Glutamatergic neuron (in vitro differentiated cells): ENCODE results near the gene UQCR11. TPM values are rescaled to one million over a fixed set of nuclear protein-coding genes. Genes with fewer than 3 reads are reported as not detected.

Source experiments
- DNase-seq: peaks from one replicate; pipeline ENCODE4 v3.0.0; 2022
- H3K27ac Mint-ChIP-seq: one replicate; pipeline ENCODE4 v1.8.0; 2020; ENCODE audit warnings: mild to moderate bottlenecking, mixed read lengths, inconsistent platforms; ENCODE audit not compliant: unreplicated experiment
- H3K27me3 Mint-ChIP-seq: one replicate; pipeline ENCODE4 v1.8.0; 2020; ENCODE audit warnings: mild to moderate bottlenecking, moderate library complexity, mixed read lengths, inconsistent platforms; ENCODE audit not compliant: unreplicated experiment
- H3K36me3 Mint-ChIP-seq: one replicate; pipeline ENCODE4 v1.8.0; 2020; ENCODE audit warnings: mild to moderate bottlenecking, mixed read lengths, inconsistent platforms; ENCODE audit not compliant: unreplicated experiment
- H3K4me1 Mint-ChIP-seq: one replicate; pipeline ENCODE4 v1.8.0; 2020; ENCODE audit warnings: mild to moderate bottlenecking, low read depth, mixed read lengths, inconsistent platforms; ENCODE audit not compliant: unreplicated experiment
- H3K4me3 Mint-ChIP-seq: one replicate; pipeline ENCODE4 v1.8.0; 2020; ENCODE audit warnings: mild to moderate bottlenecking, mixed read lengths, inconsistent platforms; ENCODE audit not compliant: unreplicated experiment
- H3K9me3 Mint-ChIP-seq: one replicate; pipeline ENCODE4 v1.8.0; 2020; ENCODE audit warnings: mild to moderate bottlenecking, moderate library complexity, mixed read lengths, inconsistent platforms; ENCODE audit not compliant: unreplicated experiment
- CTCF ChIP-seq: fragments of 200-600 bp; sonication (generic); IDR thresholded peaks from one replicate; pipeline ENCODE4 v1.5.0; 2021; ENCODE audit not compliant: partially characterized antibody, unreplicated experiment
- total RNA-seq: library from RNA; stranded (reverse); fragmentation: NEBNext Ultra II Directional; extraction: Animal tissue kit (Norgen Biotek cat#: 25700); gene quantifications from one replicate; pipeline ENCODE4 v1.2.1, GENCODE V29; 2021; ENCODE audit not compliant: unreplicated experiment

Gene UQCR11
- total RNA-seq, 1 donor from 2014 or later: 204 TPM

GRCh38 chr19:1630811-1631210, 25.5 kb upstream of the UQCR11 start:
- no peak for DNase-seq
- Mint-ChIP-seq H3K4me3 (no peak overlapping the region), H3K4me1 (peaks cover 1% of the 10 kb centered on the region), H3K9me3 (peaks cover 6% of the 10 kb centered on the region), H3K36me3 (no peaks in the 10 kb centered on the region), H3K27me3 (peaks cover 8% of the 10 kb centered on the region), H3K27ac (no peak overlapping the region)
- TF ChIP-seq CTCF: no peak

- Mint-ChIP-seq H3K27me3 (peaks cover 5% of the 10 kb centered on the region), H3K4me3 (no peak overlapping the region), H3K4me1 (peaks cover 1% of the 10 kb centered on the region), H3K27ac (no peak overlapping the region), H3K9me3 (peaks cover 4% of the 10 kb centered on the region), H3K36me3 (no peaks in the 10 kb centered on the region)
- no peak for DNase-seq
- no peak for TF ChIP-seq CTCF
Observed at GRCh38 chr19:1630012-1630411, 24.8 kb upstream of the UQCR11 start.

- peaks cover 1% of the 10 kb centered on the region for H3K4me1 Mint-ChIP-seq
- no peak for DNase-seq
- H3K36me3 Mint-ChIP-seq: no peaks in the 10 kb centered on the region
- H3K27me3 Mint-ChIP-seq: peaks cover 5% of the 10 kb centered on the region
- no peak for TF ChIP-seq CTCF
- peaks cover 4% of the 10 kb centered on the region for H3K9me3 Mint-ChIP-seq
- no peak overlapping the region for H3K27ac Mint-ChIP-seq
- H3K4me3 Mint-ChIP-seq: no peak overlapping the region
Observed at GRCh38 chr19:1629256-1629808, 24.1 kb upstream of the UQCR11 start.

GRCh38 chr19:1627194-1627593, 21.9 kb upstream of the UQCR11 start:
- no peak for TF ChIP-seq CTCF
- H3K4me3 Mint-ChIP-seq: no peak overlapping the region
- H3K27ac Mint-ChIP-seq: no peak overlapping the region

GRCh38 chr19:1626417-1627010, 21.3 kb upstream of the UQCR11 start:
- H3K36me3 Mint-ChIP-seq: no peaks in the 10 kb centered on the region
- H3K9me3 Mint-ChIP-seq: peaks cover 13% of the 10 kb centered on the region
- TF ChIP-seq CTCF: no peak
- no peak overlapping the region for H3K4me3 Mint-ChIP-seq
- H3K4me1 Mint-ChIP-seq: peaks cover 4% of the 10 kb centered on the region
- H3K27ac Mint-ChIP-seq: no peak overlapping the region
- peaks cover 8% of the 10 kb centered on the region for H3K27me3 Mint-ChIP-seq
- DNase-seq: no peak

More at GRCh38 chr19:1627194-1627593, 21.9 kb upstream of the UQCR11 start:
- Mint-ChIP-seq H3K4me1 (peaks cover 4% of the 10 kb centered on the region), H3K9me3 (peaks cover 13% of the 10 kb centered on the region), H3K27me3 (peaks cover 8% of the 10 kb centered on the region), H3K36me3 (no peaks in the 10 kb centered on the region)
- DNase-seq: no peak
